Measurements from ENCODE around the gene GLRA3.
"Not testable (repeated sequence)": the region's sequence is repeated elsewhere in the genome, so short reads cannot be mapped to it uniquely, and the experiment has no call there.

The GLRA3 gene

DNA sequence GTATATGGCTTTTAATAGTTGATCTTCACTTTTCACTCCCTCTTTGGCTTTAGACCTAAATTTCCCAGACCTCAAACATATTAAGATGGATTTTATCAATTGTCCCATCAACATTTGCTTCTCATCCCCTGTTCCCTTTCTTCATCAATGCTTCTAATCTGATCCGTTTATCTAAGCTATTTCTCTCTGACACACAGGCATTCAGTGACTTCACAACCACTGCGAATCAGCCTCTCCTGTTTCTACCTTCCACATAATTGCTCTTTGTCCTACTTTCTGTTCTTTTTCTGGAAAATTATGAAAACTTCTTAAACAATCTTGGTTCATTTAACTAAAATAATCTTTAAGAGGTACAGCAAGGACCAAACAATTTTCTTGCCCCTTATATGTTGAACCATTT, 115.2 kb downstream of the GLRA3 start:
- DNase-seq (ENCODE audit: low read depth), result no peak

DNA sequence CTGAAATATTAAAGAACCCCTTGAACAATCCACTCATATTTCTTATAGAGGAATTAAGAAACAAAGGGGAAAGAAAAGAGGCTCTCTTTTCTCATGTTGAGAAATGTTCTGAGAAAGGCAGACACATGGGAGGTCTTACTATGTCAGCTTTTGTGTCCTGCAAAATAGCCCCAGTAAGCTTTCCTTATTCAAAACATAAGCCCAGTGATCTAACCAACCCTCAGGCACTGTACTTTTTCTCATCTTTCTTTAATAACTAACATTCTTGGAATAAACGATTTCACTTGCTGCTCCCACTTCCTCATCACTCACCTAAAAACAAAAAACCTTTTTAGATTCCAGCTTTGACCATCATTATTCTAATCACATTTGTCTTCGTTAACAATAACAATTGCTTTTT, 115.9 kb downstream of the GLRA3 start:
- DNase-seq (ENCODE audit: low read depth), result no peak

DNA sequence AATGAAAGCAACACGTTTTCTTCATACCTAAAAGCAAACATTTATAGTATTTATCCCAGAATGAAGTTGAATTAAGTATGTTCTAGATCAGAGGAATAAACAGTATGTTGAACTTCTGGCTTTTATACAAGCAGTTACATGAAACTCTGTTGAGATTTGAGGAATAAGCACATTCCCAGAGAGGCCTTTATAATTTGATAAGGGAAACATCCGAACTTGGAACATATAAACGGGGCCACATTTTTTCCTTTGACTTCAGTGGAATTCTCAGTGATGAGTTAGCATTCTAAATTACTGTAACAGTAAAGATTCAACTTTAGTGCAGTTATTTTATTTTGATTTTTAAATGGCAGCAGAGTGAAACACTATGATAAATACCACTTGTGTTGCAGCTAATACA, 119.5 kb downstream of the GLRA3 start:
- DNase-seq (ENCODE audit: low read depth), result no peak

- no peak for DNase-seq (ENCODE audit: low read depth)
These were observed 120.7 kb downstream of the GLRA3 start for GRCh38 chr4:174708381-174708780.

DNA sequence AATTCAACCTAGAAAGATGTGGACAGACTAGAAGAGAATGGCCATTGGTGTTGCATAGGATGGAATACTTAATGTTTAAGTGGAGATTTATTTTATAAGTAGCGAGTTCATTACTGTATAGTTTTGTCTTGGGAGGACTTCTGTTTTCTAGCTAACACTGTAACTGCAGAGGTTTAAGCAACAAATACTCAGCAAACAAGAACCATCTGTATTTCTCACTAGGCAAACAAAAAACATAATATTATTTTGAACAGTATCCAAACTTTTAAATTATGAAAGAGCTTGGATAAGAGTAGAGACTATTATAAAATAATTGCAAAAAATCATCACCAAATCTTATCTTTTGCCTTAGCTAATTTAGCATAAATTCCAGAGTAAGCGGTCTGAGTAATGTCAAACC, 121.1 kb downstream of the GLRA3 start:
- no peak for DNase-seq (ENCODE audit: low read depth)

DNA sequence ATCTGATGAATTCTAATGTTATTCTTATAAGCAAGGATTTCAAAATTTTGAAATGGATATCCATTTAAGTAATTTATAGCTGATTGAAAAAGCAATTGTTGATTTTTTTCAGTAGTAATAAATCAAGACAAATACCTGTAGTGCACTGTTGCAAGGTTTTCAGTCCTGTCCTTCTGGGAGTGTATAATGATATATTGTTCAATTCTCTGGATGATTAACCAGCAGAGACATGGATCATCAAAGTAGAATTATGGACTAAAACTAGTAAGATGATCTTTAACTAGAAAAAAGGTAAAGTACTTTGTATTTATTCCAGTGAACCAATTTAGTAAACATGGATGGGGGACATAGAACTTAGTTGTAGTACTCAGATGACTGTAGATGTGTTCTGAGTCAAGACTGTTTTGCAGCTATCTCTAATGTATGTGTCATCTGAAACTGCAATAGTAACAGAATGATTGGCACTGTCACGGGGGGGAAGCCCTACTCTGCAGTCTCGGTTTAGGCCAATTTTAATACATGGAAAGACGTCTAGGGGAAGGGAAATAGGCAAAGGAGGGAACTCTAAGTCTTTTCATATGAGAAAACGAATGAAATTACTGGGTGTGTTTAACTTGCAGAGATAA, 121.9 kb downstream of the GLRA3 start:
- no peak for DNase-seq (ENCODE audit: low read depth)

DNA sequence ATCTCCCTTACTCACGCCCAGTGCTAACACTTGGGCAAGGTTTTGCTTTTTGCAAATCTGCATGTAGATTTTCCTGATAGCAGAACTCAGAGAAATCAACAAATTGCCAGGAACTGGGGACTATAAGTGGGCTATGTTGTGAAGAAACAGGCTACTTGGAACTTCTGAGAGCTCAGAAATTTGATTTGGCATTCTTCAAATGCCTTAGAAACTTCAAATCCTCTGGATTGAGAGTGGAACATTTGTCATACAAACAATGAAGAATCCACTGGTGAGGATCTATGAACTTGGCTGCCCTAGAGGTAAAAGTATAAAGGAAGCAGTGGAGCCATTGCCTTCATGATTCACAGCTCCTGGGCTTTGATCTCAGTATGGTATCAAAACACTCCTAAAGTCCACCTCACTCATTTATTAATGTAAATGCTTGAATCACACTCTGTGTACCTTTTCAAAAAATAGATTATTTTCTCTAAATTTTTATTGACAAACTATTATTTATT, 126.0 kb downstream of the GLRA3 start:
- no peak for DNase-seq (ENCODE audit: low read depth)

- no peak for DNase-seq (ENCODE audit: low read depth)
These were observed 129.4 kb downstream of the GLRA3 start for GRCh38 chr4:174699654-174700053.

GRCh38 chr4:174697896-174698295, 131.2 kb downstream of the GLRA3 start:
- DNase-seq (ENCODE audit: low read depth), result no peak

GRCh38 chr4:174697202-174697601, 131.8 kb downstream of the GLRA3 start:
- no peak for DNase-seq (ENCODE audit: low read depth)

DNA sequence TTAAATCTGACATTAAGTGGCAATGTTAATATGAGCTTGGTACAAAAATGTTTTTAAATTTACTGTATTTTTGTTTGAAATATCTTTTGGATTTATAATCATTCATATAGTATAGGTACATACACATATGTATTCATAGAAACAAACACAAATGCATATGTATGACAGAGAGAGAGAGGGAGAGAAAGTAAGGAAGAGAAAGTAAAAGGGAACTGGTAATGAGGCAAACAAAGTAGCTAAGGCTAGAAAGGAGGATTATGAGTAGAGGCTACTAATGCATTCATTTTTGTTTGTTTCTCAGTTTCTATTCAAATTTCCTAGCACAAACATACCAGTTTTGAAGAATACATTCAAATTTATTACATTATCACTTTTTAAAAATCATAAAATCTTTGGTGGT, 132.4 kb downstream of the GLRA3 start:
- DNase-seq (ENCODE audit: low read depth), result no peak

- DNase-seq (ENCODE audit: low read depth), result not testable (repeated sequence)
These were observed 137.2 kb downstream of the GLRA3 start for GRCh38 chr4:174691876-174692275.

- DNase-seq (ENCODE audit: low read depth), result no peak
These were observed 138.4 kb downstream of the GLRA3 start for GRCh38 chr4:174690665-174691064.

- DNase-seq (ENCODE audit: low read depth), result no peak
These were observed 139.4 kb downstream of the GLRA3 start for GRCh38 chr4:174689618-174690017.

DNA sequence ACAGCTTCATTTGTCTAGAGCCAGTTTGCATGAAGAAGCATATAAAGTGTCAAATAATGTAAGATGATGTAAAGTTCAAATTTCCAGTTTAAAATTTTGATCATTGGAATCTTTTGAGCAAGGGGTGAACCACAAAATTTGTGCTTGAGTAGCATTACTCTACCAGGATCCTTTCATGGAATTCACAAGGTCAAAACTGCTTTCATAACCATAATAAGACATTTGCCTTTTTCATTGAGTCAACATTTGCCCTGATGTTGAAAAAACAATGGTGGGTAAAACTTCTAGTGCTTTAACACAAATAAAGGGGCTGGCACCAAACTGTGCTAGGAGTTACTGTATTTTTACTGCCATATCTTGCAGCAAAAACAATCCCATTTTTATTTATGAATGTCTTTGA, 142.2 kb downstream of the GLRA3 start:
- DNase-seq (ENCODE audit: low read depth), result no peak

DNA sequence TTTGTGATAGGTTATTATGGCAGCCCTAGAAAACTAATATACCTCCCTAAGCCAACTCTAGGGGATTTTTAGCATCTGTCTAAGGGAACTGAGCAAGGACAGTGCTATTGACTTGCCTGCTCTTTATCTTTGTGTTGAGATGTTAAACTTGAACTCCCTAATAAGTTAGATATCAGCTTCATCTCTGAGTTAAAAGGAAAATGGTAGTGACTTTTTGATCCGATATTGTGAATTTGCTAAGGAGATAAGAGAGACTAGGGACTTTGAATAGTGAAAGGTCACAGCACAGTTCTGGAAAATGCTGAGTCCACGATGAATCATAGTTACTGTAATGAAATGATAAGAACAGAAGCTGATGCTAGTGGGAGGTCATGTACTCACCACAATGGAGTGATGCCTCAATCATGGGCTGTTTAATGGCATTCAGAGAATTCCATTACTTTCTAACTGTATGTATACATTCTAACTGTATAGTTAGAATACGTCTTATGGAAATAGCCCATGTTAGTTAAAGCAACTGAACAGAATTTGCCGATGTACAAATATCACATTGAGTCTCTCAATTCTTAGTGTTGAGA, 147.2 kb downstream of the GLRA3 start:
- DNase-seq (ENCODE audit: low read depth), result no peak

GRCh38 chr4:174674305-174674840, 154.7 kb downstream of the GLRA3 start:
- no peak for DNase-seq (ENCODE audit: low read depth)

GRCh38 chr4:174673865-174674264, 155.2 kb downstream of the GLRA3 start:
- DNase-seq (ENCODE audit: low read depth), result no peak

DNA sequence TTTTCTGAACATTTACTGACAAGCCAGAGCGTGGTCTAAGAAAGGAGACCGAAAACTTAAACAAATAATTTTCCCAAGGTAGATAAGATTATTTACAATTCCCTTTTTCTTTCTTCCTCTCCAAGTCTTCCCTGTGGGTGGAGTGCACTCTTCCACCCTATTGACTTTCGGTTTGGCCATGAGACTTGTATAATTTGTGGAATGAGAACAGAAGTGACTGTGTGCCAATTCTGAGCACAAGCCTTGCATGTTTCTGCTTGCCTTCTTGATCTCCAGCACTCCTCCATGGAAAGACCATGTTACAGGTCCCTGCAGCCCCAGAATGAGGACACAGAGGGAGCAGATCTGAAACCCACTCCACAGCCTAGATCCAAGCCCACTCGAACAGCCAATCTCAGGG, 156.8 kb downstream of the GLRA3 start:
- no peak for DNase-seq (ENCODE audit: low read depth)

DNA sequence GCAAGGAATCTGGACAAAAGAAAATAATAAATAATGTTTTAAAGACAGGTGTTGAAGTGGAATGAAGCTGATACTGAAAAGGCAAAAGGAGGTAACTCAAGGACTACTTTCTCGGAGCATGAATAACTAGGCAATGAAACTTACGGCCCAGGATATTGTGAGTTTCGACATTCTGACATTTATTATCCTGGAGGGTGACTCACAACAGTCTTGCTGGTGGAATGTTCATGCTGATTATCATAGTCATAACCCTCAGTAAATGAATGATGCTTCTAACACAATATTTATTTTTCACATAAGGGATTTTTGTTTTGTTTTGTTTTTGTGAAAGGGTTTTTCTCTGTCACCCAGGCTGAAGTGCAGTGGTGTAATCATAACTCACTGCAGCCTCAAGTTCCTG, 159.8 kb downstream of the GLRA3 start:
- no peak for DNase-seq (ENCODE audit: low read depth)

- DNase-seq (ENCODE audit: low read depth), result no peak
These were observed 163.2 kb downstream of the GLRA3 start for GRCh38 chr4:174665799-174666198.

GRCh38 chr4:174663216-174663615, 165.8 kb downstream of the GLRA3 start:
- DNase-seq (ENCODE audit: low read depth), result no peak

DNA sequence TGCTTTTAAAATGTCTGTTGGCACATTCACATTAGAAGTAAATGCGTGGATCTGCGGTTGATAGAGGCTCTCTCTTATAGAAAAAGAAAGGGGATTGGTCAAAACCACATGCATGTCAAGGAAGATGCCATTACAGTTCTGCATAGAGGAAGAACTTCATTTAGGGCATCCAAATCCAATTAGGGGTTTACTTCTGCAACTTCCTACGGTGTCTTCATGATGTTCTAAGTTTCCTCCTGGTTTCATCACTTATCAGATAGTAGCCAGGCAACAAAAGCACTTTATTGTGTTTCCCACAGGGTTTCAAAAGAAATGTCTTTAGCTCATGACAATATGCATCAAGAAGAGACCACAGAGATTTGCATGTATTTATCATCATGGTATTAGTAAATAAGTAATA, 170.8 kb downstream of the GLRA3 start:
- DNase-seq (ENCODE audit: low read depth), result no peak

DNA sequence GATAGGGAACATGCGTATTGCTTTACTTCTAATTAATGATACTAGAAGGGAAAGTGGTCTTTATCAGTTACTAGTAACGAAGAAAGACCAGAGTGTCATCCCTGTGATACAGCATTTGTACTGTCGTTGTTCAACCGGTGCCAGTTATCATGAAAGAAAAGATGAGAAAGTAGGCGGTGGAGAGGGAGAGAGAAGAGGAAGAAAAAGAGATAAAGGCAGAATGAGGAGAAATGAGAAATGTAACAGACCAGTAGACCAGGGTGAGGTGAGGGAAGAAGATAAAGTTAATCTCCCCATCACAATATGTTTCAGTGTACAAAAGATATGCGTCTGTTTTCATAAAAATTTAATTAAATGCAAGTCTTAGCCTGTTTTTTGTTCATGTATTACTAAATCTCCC, 171.6 kb downstream of the GLRA3 start:
- DNase-seq (ENCODE audit: low read depth), result no peak

All from stimulated activated CD8-positive, alpha-beta memory T cell treated with anti-CD3 and anti-CD28 coated beads, Interleukin-12 subunit alpha, Interleukin-12 subunit beta, amount 100 ng/mL, for 1 hour (primary cell).